HEK293 (cell line): ENCODE results near the gene ACACB.
A peak's percentile ranks its signal among the peaks of the same experiment; 100 is the strongest.

ENCODE experiments used
- HOXC10 ChIP-seq: sonication (generic); formaldehyde crosslinking; IDR thresholded peaks from 2 replicates; pipeline ENCODE4 v1.8.1; 2023; ENCODE audit warnings: mild to moderate bottlenecking, missing genetic modification reagents
- KLF10 ChIP-seq: fragments of 450-650 bp; IDR thresholded peaks from 2 replicates; pipeline ENCODE4 v1.5.1; 2018; ENCODE audit warnings: missing biosample characterization, mild to moderate bottlenecking, missing genetic modification characterization
- OVOL3 ChIP-seq: fragments of 450-650 bp; formaldehyde crosslinking; IDR thresholded peaks from 2 replicates; pipeline ENCODE4 v1.5.1; 2016; ENCODE audit warnings: missing biosample characterization, missing genetic modification characterization
- PBX3 ChIP-seq: sonication (generic); formaldehyde crosslinking; IDR thresholded peaks from 2 replicates; pipeline ENCODE4 v1.8.1; 2022; ENCODE audit warnings: mild to moderate bottlenecking, moderate library complexity, missing genetic modification reagents
- PRDM1 ChIP-seq: fragments of 450-650 bp; formaldehyde crosslinking; IDR thresholded peaks from 2 replicates; pipeline ENCODE4; 2016; ENCODE audit warnings: missing biosample characterization, missing genetic modification characterization
- PRDM10 ChIP-seq: fragments of 450-650 bp; formaldehyde crosslinking; IDR thresholded peaks from 2 replicates; pipeline ENCODE4 v1.5.1; 2016; ENCODE audit warnings: missing biosample characterization, missing genetic modification characterization
- REPIN1 ChIP-seq: fragments of 450-650 bp; formaldehyde crosslinking; IDR thresholded peaks from 2 replicates; pipeline ENCODE4 v1.5.1; 2017; ENCODE audit warnings: missing biosample characterization, missing genetic modification characterization, low read depth
- SETDB1 ChIP-seq: IDR thresholded peaks from one replicate; pipeline ENCODE4 v1.6.1; 2017; ENCODE audit warnings: mild to moderate bottlenecking, low read length, moderate library complexity, mixed read lengths; ENCODE audit not compliant: insufficient read length
- ZBTB20 ChIP-seq: fragments of 450-650 bp; formaldehyde crosslinking; IDR thresholded peaks from 2 replicates; pipeline ENCODE4 v1.5.1; 2016; ENCODE audit warnings: missing biosample characterization, missing genetic modification characterization
- ZEB2 ChIP-seq: fragments of 450-650 bp; formaldehyde crosslinking; IDR thresholded peaks from 2 replicates; pipeline ENCODE4 v1.5.1; 2016; ENCODE audit warnings: missing biosample characterization, missing genetic modification characterization
- ZFP37 ChIP-seq: fragments of 450-650 bp; formaldehyde crosslinking; IDR thresholded peaks from 2 replicates; pipeline ENCODE4 v1.5.1; 2016; ENCODE audit warnings: missing biosample characterization, missing genetic modification characterization
- ZFP69B ChIP-seq: fragments of 450-650 bp; formaldehyde crosslinking; IDR thresholded peaks from 2 replicates; pipeline ENCODE4 v1.5.1; 2016; ENCODE audit warnings: missing biosample characterization, missing genetic modification characterization
- ZNF138 ChIP-seq: fragments of 450-650 bp; formaldehyde crosslinking; IDR thresholded peaks from 2 replicates; pipeline ENCODE4 v1.5.1; 2016; ENCODE audit warnings: missing biosample characterization, missing genetic modification characterization, borderline replicate concordance
- ZNF146 ChIP-seq: fragments of 450-650 bp; formaldehyde crosslinking; IDR thresholded peaks from 2 replicates; pipeline ENCODE4 v1.5.1; 2016; ENCODE audit warnings: missing biosample characterization, missing genetic modification characterization
- ZNF155 ChIP-seq: fragments of 450-650 bp; formaldehyde crosslinking; IDR thresholded peaks from 2 replicates; pipeline ENCODE4 v1.5.1; 2016; ENCODE audit warnings: missing biosample characterization, missing genetic modification characterization
- ZNF16 ChIP-seq: fragments of 450-650 bp; formaldehyde crosslinking; IDR thresholded peaks from 2 replicates; pipeline ENCODE4 v1.5.1; 2016; ENCODE audit warnings: low read depth, missing biosample characterization, missing genetic modification characterization
- ZNF223 ChIP-seq: fragments of 450-650 bp; formaldehyde crosslinking; IDR thresholded peaks from 2 replicates; pipeline ENCODE4 v1.5.1; 2016; ENCODE audit warnings: missing biosample characterization, missing genetic modification characterization
- ZNF24 ChIP-seq: fragments of 450-650 bp; formaldehyde crosslinking; IDR thresholded peaks from 2 replicates; pipeline ENCODE4 v1.5.1; 2016; ENCODE audit warnings: missing biosample characterization, missing genetic modification characterization
- ZNF266 ChIP-seq: fragments of 450-650 bp; formaldehyde crosslinking; IDR thresholded peaks from 2 replicates; pipeline ENCODE4 v1.5.1; 2016; ENCODE audit warnings: missing biosample characterization, missing genetic modification characterization, low read depth
- ZNF280C ChIP-seq: fragments of 450-650 bp; formaldehyde crosslinking; IDR thresholded peaks from 2 replicates; pipeline ENCODE4 v1.5.1; 2016; ENCODE audit warnings: missing biosample characterization, missing genetic modification characterization
- ZNF292 ChIP-seq: fragments of 450-650 bp; formaldehyde crosslinking; IDR thresholded peaks from 2 replicates; pipeline ENCODE4 v1.5.1; 2016; ENCODE audit warnings: low read depth, missing biosample characterization, missing genetic modification characterization, borderline replicate concordance
- ZNF350 ChIP-seq: fragments of 450-650 bp; formaldehyde crosslinking; IDR thresholded peaks from 2 replicates; pipeline ENCODE4 v1.5.0; 2017; ENCODE audit warnings: missing biosample characterization, mild to moderate bottlenecking, missing genetic modification characterization
- ZNF354C ChIP-seq: fragments of 450-650 bp; formaldehyde crosslinking; IDR thresholded peaks from 2 replicates; pipeline ENCODE4 v1.5.1; 2016; ENCODE audit warnings: missing biosample characterization, missing genetic modification characterization, low read depth, borderline replicate concordance
- ZNF423 ChIP-seq: fragments of 450-650 bp; formaldehyde crosslinking; IDR thresholded peaks from 2 replicates; pipeline ENCODE4 v1.5.1; 2016; ENCODE audit warnings: missing biosample characterization, missing genetic modification characterization
- ZNF501 ChIP-seq: fragments of 450-650 bp; formaldehyde crosslinking; IDR thresholded peaks from 2 replicates; pipeline ENCODE4 v1.5.1; 2016; ENCODE audit warnings: missing biosample characterization, missing genetic modification characterization
- ZNF560 ChIP-seq: fragments of 450-650 bp; formaldehyde crosslinking; IDR thresholded peaks from 2 replicates; pipeline ENCODE4 v1.5.1; 2017; ENCODE audit warnings: missing biosample characterization, missing genetic modification characterization, borderline replicate concordance
- ZNF580 ChIP-seq: fragments of 450-650 bp; formaldehyde crosslinking; IDR thresholded peaks from 2 replicates; pipeline ENCODE4 v1.5.1; 2016; ENCODE audit warnings: missing biosample characterization, missing genetic modification characterization
- ZNF585B ChIP-seq: fragments of 450-650 bp; formaldehyde crosslinking; IDR thresholded peaks from 2 replicates; pipeline ENCODE4 v1.5.1; 2016; ENCODE audit warnings: missing biosample characterization, missing genetic modification characterization
- ZNF610 ChIP-seq: fragments of 450-650 bp; formaldehyde crosslinking; IDR thresholded peaks from 2 replicates; pipeline ENCODE4 v1.5.1; 2016; ENCODE audit warnings: missing biosample characterization, missing genetic modification characterization, borderline replicate concordance
- ZNF623 ChIP-seq: fragments of 450-650 bp; formaldehyde crosslinking; IDR thresholded peaks from 2 replicates; pipeline ENCODE4 v1.5.1; 2016; ENCODE audit warnings: missing biosample characterization, missing genetic modification characterization
- ZNF645 ChIP-seq: fragments of 450-650 bp; formaldehyde crosslinking; IDR thresholded peaks from 2 replicates; pipeline ENCODE4; 2016; ENCODE audit warnings: missing biosample characterization, missing genetic modification characterization
- ZNF658 ChIP-seq: fragments of 450-650 bp; formaldehyde crosslinking; IDR thresholded peaks from 2 replicates; pipeline ENCODE4; 2016; ENCODE audit warnings: missing biosample characterization, missing genetic modification characterization
- ZNF670 ChIP-seq: fragments of 450-650 bp; formaldehyde crosslinking; IDR thresholded peaks from 2 replicates; pipeline ENCODE4 v1.5.1; 2016; ENCODE audit warnings: missing biosample characterization, missing genetic modification characterization, low read depth
- ZNF701 ChIP-seq: fragments of 450-650 bp; formaldehyde crosslinking; IDR thresholded peaks from 2 replicates; pipeline ENCODE4 v1.5.1; 2016; ENCODE audit warnings: missing biosample characterization, missing genetic modification characterization
- ZNF768 ChIP-seq: fragments of 450-650 bp; formaldehyde crosslinking; IDR thresholded peaks from 2 replicates; pipeline ENCODE4 v1.5.1; 2018; ENCODE audit warnings: missing biosample characterization, mild to moderate bottlenecking, missing genetic modification characterization
- ZNF830 ChIP-seq: fragments of 450-650 bp; IDR thresholded peaks from 2 replicates; pipeline ENCODE4 v1.5.0; 2018; ENCODE audit warnings: missing biosample characterization, missing genetic modification characterization, low read depth, mild to moderate bottlenecking, moderate library complexity

The ACACB gene

GRCh38 chr12:109304485-109304884, 188.1 kb downstream of the ACACB start (continued):
- TF ChIP-seq PRDM10 (tag by site-specific recombination): peak; percentile 90
- no peak for TF ChIP-seq ZNF768 (tag by site-specific recombination)
- TF ChIP-seq ZNF830 (tag by site-specific recombination): no peak
- TF ChIP-seq ZNF623 (tag by site-specific recombination): no peak
- TF ChIP-seq REPIN1 (tag by site-specific recombination): no peak
- no peak for TF ChIP-seq ZNF280C (tag by site-specific recombination)
- TF ChIP-seq ZFP69B (tag by site-specific recombination): no peak; the same call in 1 of the 2 replicates
- TF ChIP-seq ZNF560: no peak
- no peak for TF ChIP-seq ZNF138
- TF ChIP-seq ZEB2: 0 out of 2 replicates have a peak, but pooled peaks have one; percentile 54
- no peak for TF ChIP-seq ZNF701 (tag by site-specific recombination)
- no peak for TF ChIP-seq HOXC10 (CRISPR knock-in tag)
- no peak for TF ChIP-seq ZNF266
- TF ChIP-seq ZNF670 (tag by site-specific recombination): no peak
- TF ChIP-seq PBX3 (CRISPR knock-in tag): no peak
- no peak for TF ChIP-seq ZFP37
- TF ChIP-seq PRDM1 (tag by site-specific recombination): no peak
- TF ChIP-seq ZNF24: no peak
- TF ChIP-seq ZNF354C: no peak
- 0 out of 2 replicates have a peak, but pooled peaks have one; percentile 31 for TF ChIP-seq ZBTB20
- TF ChIP-seq ZNF645 (tag by site-specific recombination): no peak
- no peak for TF ChIP-seq SETDB1
- TF ChIP-seq ZNF585B (tag by site-specific recombination): no peak
- TF ChIP-seq ZNF610 (tag by site-specific recombination): no peak
- no peak for TF ChIP-seq ZNF155
- no peak for TF ChIP-seq ZNF501 (tag by site-specific recombination)
- TF ChIP-seq ZNF350 (tag by site-specific recombination): no peak
- TF ChIP-seq OVOL3: no peak
- TF ChIP-seq ZNF292 (tag by site-specific recombination): no peak
- TF ChIP-seq ZNF580 (tag by site-specific recombination): no peak
- TF ChIP-seq ZNF223 (tag by site-specific recombination): no peak
- TF ChIP-seq ZNF146 (tag by site-specific recombination): no peak
- TF ChIP-seq ZNF16 (tag by site-specific recombination): no peak
- no peak for TF ChIP-seq ZNF658
- TF ChIP-seq KLF10: no peak
- TF ChIP-seq ZNF423 (tag by site-specific recombination): peak; percentile 93
